Lower leg skin (tissue), 4 donors: ENCODE data around the gene CREBBP. TPM values are rescaled to one million over a fixed set of nuclear protein-coding genes. Genes with fewer than 3 reads are reported as not detected.
"Not testable (repeated sequence)": the region's sequence is repeated elsewhere in the genome, so short reads cannot be mapped to it uniquely, and the experiment has no call there.

Source experiments
- DNase-seq, 2 donors: peaks; one replicate each; pipeline ENCODE4 v3.0.0-alpha.2; 2019; ENCODE audit warnings: low spot score in 2 of 2
- H3K4me3 ChIP-seq: fragments of 200-600 bp; sonication (generic); 2 replicates; pipeline ENCODE4 v1.5.1; 2017; ENCODE audit warnings: mild to moderate bottlenecking, low read depth; ENCODE audit not compliant: poor library complexity, severe bottlenecking
- CTCF ChIP-seq, 3 donors: fragments of 450-650 bp; IDR thresholded peaks; one replicate each; pipeline ENCODE4 v1.5.1; 2016; ENCODE audit warnings: antibody characterized with exemption in 3 of 3, mild to moderate bottlenecking in 3 of 3, moderate library complexity in 2 of 3
- POLR2A ChIP-seq, 2 donors: fragments of 450-650 bp; IDR thresholded peaks; one replicate each; pipeline ENCODE4 v1.6.1; 2016 to 2017; ENCODE audit warnings: antibody characterized with exemption in 2 of 2, mild to moderate bottlenecking in 1 of 2, moderate library complexity in 1 of 2
- WGBS, 2 donors: methylation state at CpG; one replicate each; pipeline ENCODE4 v1.1.5; 2018; 5-methylcytosine and 5-hydroxymethylcytosine counted together
- intact Hi-C: fragments of 100-400 bp; cut with DNase I; formaldehyde crosslinking; loops from one replicate; pipeline ENCODE4 v1.15.0; 2023; ENCODE audit warnings: low total_unique reads
- total RNA-seq, 4 donors: library from RNA; depleted of rRNA; stranded (reverse); fragments of >200 nt; gene quantifications; one replicate each; pipeline ENCODE4 v1.1.0, GENCODE V29; 2016

CREBBP gene
- total RNA-seq, 4 donors from 2014 or later = 45.5 to 152 (median 65.7) TPM

GRCh38 chr16:3915426-3916260, 35.1 kb upstream of the CREBBP start:
- WGBS, 2 donors = 59 to 65% methylated on average over 17 of the region's 17 CpGs
- no peak for TF ChIP-seq CTCF (IDR thresholded peaks at IDR 0.05)
- no peak for TF ChIP-seq POLR2A (IDR thresholded peaks at IDR 0.05)
- no peak overlapping the region for H3K4me3 ChIP-seq
- no peak for DNase-seq
- intact Hi-C loops = no loop called here

GRCh38 chr16:3912897-3913296, 32.4 kb upstream of the CREBBP start:
- H3K4me3 ChIP-seq = no peak overlapping the region
- DNase-seq = no peak
- intact Hi-C loops = no loop called here
- WGBS, 2 donors = 68 to 84% methylated on average over 6 of the region's 6 CpGs
- TF ChIP-seq CTCF (IDR thresholded peaks at IDR 0.05) = no peak
- TF ChIP-seq POLR2A (IDR thresholded peaks at IDR 0.05) = no peak

- no peak for DNase-seq
- intact Hi-C loops = no loop called here
These were observed 31.9 kb upstream of the CREBBP start for GRCh38 chr16:3912373-3912772.

GRCh38 chr16:3911741-3912140, 31.2 kb upstream of the CREBBP start:
- 83 to 91% methylated on average over 6 of the region's 6 CpGs for WGBS, 2 donors
- DNase-seq, H3K4me3 ChIP-seq, intact Hi-C loops: not testable (repeated sequence)

More at GRCh38 chr16:3912373-3912772, 31.9 kb upstream of the CREBBP start:
- WGBS, 2 donors = 90 to 92% methylated on average over 12 of the region's 12 CpGs
- TF ChIP-seq CTCF (IDR thresholded peaks at IDR 0.05) = no peak
- TF ChIP-seq POLR2A (IDR thresholded peaks at IDR 0.05) = no peak
- no peak overlapping the region for H3K4me3 ChIP-seq

- TF ChIP-seq CTCF (IDR thresholded peaks at IDR 0.05) (no peak), POLR2A (IDR thresholded peaks at IDR 0.05) (no peak)
- no peak overlapping the region for H3K4me3 ChIP-seq
- 84% methylated on average over 18 of the region's 18 CpGs for WGBS, 2 donors
- DNase-seq = peak in 1 of 2 donors; percentile 75
- intact Hi-C loops = no loop called here
These were observed 29.5 kb upstream of the CREBBP start for GRCh38 chr16:3909791-3910583.

GRCh38 chr16:3908951-3909437, 28.5 kb upstream of the CREBBP start:
- peak in 1 of 2 donors; percentile 74 for DNase-seq
- no peak overlapping the region for H3K4me3 ChIP-seq
- 86 to 89% methylated on average over 17 of the region's 17 CpGs for WGBS, 2 donors
- no peak for TF ChIP-seq CTCF (IDR thresholded peaks at IDR 0.05)
- TF ChIP-seq POLR2A (IDR thresholded peaks at IDR 0.05) = no peak
- intact Hi-C loops = no loop called here
